Amniotic stem cell (primary cell): Measurements from ENCODE around the gene NAXD.
"Not testable (repeated sequence)": the region's sequence is repeated elsewhere in the genome, so short reads cannot be mapped to it uniquely, and the experiment has no call there.

Experiments
- DNase-seq: peaks from one replicate; lab custom pipeline; 2025; lab: John Stamatoyannopoulos, UW

The NAXD gene

DNA sequence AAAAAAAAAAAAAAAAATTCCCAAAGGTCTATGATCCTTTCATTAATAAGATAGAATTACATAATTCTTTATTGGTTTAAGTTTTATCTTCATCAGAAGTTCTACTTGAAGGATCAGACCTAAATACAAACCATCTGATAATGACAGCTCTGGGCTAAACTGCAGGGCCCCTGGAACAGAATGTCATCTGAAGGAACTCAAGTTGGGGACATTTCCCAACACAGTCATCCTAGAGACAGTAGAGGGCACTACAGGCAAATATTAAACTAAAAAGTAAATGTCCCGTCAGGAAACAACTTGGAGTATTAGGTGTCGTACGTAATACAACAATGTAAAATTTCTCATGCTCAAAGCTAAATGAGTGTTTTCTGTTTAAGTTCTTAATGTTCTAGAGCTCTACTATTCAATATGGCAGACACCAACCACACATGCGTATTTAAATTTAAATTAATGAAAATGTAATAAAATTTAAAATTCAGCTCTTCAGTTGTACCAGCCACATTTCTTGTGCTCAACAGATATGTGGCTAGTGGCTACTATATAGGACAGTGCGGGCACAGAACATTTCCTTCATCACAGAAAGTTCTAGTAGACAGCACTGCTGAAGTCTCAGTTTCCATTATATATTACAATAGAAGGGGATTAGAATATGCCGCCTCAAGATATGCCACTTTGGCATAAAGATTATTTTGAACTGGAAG lies 21.8 kb upstream of the NAXD start:
- DNase-seq, result no peak

DNA sequence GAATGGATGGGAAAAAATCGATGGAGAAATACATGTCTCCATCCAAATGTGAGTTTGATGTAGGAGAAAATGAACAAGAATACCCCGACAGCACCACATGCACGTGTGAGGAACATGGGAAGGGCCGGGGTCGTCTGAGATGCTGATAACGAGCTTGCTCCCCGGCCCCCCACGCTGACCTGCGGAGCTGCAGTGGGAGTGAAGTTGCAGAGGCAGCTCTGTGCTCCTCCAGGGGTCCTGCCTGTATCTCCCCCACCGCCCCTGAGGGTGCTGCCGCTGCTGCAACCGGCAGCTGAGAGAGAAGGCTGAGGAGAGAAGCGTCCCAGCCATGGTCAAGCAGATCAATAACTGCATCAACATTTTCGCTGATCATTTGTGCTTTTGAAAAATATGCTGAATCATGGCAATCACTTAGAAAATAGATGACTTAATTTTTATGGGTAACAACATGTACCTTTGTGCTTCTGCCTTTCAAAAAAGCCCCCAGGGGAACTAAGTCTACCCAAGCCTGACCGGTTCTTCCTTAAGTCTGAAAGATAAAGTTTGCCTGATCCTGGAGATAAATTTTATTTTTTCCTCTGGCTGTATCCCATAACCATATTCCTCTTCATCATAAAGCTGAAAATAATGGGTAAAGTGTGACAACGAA lies 18.2 kb upstream of the NAXD start:
- DNase-seq, result no peak

DNA sequence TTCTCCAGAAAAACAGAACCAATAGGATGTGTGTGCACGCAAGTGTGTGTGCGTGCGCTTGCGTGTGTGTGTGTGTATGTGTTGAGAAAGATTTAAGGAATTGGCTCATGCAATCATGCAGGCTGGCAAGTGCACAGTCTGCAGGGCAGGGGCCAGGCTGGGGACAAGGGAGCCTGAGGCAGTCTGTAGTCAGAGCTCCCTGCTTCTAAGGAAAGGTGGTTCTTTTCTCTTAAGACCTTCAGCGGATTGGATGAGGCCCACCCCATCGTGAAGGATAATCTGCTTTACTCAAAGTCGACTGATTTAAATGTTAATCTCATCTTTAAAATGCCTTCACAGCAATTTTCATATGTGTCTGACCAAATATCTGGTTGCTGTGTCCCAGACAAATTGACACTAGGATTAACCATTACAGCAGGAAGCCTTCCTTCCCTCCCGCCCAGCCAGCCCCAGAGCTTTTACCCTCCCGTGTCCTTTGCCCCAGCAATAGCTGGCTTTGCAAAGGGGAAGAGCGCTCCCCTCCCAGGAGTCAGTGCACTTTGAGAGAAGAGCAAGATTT lies 15.0 kb upstream of the NAXD start:
- no peak for DNase-seq

DNA sequence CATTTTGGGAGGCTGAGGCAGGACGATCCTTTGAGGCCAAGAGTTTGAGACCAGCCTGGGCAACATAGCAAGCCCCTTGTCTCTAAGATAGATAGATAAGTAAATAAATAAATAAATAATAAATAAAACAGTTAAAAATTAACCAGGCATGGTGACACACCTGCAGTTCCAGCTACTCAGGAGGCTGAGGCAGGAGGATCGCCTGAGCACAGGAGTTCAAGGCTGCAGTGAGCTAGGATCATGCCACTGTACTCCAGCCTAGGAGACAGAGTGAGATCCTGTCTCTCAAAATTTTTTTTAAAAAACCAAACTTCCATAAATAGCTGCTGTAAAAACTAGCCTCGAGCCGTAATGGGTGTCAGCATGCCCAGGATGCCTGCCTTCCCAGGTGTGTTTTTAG lies 14.4 kb upstream of the NAXD start:
- DNase-seq, result no peak

DNA sequence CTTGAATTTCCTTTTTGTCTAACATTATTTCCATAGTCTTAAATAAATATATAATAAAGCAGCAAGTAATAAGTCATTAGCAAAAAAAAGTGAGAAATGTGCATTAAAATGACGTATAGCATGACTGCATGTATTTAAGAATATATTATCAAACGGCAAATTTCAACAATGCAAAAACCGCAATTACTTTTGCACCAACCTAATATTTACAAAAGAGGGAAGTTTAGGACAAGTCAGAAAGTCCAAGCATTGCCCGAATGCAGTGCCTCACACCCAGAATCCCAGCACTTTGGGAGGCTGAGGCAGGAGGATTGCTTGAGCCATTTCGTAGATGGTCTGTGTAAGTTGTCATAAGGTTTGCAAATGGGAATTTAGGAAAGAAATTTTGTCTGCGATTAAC lies 10.2 kb upstream of the NAXD start:
- no peak for DNase-seq

DNA sequence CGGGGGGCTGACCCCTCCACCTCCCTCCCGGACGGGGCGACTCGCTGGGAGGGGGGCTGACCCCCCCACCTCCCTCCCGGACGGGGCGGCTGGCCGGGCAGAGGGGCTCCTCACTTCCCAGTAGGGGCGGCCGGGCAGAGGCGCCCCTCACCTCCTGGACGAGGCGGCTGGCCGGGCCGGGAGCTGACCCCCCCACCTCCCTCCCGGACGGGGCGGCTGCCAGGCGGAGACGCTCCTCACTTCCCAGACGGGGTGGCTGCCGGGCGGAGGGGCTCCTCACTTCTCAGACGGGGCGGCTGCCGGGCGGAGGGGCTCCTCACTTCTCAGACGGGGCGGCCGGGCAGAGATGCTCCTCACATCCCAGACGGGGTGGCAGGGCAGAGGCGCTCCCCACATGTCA lies 9.1 kb upstream of the NAXD start:
- not testable (repeated sequence) for DNase-seq

DNA sequence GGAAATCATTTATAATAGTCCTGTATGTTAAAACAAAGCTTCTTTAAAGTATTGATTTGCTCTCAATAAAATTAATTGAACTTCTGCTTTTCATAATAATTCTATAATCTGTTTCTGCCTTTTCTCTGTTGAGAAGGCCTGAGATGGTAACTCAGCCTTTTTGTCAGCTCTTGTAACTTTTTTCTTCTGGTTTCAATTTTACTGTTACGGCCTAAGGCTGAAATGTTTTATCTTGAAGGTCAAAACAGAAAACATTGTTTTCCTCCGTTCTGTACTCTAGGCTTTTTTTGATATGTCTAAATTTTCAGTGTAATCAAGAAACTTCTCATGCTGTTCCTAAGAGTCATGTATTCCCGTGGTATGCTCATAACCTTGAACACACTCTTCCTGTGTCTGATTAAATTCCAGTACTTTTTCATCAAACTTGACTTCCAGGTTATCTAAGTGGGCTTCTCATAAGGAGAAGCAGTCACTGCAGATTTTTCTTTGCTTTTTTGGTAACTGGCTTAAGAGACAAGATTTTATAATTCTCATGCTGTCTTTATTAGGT lies 7.6 kb upstream of the NAXD start:
- DNase-seq, result no peak

DNA sequence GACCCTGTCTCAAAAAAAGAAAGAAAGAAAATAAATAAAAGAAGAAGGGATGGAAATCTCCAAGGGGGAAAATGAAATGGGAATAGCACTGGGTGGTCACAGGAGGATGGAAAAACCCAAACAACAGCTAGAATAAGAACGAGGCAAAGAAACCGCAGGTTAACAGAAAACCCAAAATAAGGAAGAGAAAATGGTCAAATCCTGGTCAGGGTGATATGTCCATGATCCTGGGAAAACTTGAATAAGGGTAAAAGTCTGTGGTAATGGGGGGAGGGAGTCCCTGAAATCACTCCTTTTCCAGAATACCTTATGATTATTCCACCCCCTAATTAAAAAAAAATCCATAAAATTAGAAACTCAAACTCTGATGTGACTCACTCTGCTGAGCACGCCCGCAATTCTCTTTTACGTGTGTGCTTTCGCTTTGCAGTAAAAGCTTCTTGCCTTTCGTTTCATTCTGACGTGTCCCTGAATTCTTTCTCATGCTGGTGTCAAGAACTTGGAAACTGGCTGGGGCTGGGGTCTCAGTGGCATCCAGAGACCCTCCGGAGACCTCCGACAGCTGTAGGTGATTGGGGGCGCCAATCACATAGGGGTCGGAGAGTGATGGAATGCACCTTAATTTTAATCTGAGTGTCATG lies 4.3 kb upstream of the NAXD start:
- no peak for DNase-seq

DNA sequence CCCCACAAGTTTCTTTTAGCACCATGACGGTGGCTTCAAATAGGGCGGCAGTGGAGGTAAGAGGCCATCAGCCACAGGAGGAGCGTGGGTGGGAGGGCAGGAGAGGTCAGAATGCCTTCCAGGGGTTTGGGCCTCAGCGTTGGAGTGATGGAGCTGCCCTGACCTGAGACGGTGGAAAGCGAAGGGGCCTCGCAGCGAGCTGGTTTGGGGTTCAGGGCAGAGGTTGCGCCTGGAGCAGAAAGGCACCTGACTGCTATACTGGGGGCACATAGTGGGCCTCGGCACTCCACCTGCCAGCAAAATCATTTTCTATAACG lies 382 bp upstream of the NAXD start:
- DNase-seq, result no peak

DNA sequence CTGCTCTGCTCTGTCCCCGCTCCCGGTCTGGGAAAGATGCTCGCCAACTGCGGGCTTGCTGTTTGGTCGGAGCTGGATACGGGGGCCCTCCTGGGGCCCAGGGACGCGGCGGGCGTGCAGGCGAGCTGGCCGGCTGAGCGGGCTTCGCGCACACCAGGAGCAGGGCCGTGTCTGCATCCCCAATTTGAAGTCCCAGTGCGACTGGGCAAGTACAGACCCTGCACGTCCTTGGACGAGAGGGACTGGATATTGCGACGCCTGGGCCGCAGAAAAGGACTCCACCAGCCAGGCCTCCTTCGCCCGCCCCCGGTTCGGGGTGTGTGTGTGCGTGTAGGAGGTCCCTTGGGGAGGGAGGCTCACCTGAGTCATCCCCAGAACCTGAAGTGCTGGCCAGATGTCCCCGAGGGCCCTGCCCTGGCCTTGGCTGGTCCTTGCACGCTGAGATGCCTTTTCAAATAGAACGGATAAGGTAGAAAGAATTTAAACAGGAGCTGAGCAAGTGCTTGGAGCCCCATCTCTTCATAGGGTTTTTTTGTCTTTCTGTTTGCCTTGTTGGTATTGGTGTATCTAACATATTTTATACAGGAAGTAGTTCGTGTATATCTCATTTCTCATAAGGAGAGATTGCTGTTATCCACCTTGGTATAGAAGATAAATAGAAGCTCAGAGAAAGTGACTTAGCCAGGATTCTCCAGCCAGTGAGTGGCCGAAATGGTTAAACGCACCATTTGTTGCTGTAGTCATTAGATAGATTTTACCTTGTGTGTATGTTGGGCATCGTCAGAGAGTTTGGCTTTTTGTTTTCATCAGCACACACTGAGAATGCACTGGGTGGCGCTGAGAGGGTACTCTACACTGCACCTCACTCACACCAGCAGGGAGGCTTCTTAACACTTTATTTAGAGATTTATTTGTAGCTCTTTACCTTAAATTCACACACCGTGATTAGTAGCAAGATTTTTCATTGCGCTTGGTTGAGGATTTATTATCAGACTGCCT lies 1.1 kb downstream of the NAXD start:
- no peak for DNase-seq

DNA sequence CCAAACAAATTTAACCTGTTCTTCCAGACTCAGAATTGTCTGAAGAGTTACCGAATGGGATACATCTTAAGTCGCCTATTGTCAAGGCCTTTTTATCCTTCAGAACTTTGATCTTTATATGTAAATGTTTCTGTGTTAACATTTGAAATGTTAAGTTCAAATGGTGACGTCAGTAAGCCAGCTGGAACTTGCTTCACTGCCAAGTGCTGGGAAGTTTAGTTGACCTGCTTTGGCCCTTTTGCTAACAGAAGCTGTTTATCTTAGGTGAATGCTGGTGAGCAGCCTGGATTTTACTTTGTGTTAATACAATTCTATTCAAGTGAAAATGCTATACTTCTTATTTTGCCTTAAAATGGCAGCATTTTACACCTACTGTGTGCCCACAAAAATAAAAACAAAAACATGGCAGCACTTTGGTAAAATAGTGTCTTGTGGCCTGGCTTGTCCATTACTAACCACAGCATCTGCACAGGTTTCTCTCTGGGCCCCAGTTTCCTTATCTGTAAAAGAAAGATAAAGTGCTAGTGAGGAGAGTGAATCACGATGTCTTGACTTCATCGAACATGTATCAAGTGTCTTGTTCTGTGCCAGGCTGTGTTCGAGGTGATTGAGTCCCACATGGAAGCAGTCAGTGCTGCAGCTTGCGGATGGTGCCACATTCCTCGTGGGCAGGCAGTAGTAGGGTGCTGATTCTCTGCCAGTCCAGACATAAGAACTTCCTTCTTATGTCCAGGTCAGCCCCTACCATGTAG lies 2.2 kb downstream of the NAXD start:
- no peak for DNase-seq

DNA sequence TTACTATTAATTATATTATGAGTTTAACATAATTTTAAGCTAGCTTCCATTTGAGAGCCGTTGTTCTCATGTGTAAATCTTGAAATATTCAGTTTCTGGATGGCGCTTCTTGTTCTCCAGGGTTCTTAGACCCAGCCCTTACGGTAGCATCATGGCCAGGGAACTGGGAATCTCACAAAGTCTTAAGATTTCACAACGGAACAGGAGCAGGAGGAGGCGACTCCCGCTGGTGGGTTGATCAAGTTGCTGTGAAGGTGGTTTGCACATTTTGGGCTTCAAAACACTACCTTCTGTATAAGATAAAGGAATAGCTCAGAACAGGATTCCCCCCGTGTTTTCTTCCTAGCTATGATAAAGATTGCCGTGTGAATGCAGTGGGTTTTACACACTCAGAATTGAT lies 2.8 kb downstream of the NAXD start:
- DNase-seq, result no peak

DNA sequence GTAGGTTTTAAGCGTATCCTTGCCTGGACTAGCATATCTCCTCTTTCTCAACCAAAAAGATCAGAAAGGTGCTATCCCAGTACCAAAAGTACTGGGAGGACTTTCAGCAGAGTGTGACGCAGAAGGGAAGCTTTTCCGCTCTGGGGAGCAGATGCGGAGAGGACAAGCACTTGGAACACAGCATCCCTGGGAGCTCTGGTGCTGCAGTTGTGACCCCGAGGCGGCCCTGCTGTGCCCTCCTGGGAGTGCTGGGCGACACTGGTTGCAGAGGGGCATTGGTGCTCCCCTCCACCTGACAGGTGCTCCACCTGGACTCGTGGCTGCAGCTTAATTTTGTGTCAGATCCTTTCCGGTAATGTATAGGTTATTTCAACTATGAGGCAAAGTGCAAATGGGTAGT lies 3.4 kb downstream of the NAXD start:
- no peak for DNase-seq

DNA sequence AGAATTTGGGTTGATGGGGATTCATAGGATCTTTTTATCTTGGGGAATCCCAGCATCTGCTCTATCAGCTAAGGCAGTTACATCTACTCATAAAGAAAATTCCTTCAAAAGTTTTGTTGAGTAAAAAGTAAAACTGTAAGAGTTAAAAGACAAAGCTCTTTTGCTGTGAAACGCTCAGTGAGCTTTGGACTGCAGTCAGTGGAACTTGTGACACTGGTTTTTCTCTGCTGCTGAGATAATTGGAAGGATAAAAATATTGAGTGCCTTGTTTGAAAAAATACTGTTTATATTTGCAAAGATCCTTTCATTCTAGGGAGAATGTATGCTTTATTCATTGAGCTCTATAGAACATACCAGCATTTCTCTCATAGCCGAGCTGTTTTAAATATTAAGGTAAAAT lies 5.3 kb downstream of the NAXD start:
- no peak for DNase-seq

DNA sequence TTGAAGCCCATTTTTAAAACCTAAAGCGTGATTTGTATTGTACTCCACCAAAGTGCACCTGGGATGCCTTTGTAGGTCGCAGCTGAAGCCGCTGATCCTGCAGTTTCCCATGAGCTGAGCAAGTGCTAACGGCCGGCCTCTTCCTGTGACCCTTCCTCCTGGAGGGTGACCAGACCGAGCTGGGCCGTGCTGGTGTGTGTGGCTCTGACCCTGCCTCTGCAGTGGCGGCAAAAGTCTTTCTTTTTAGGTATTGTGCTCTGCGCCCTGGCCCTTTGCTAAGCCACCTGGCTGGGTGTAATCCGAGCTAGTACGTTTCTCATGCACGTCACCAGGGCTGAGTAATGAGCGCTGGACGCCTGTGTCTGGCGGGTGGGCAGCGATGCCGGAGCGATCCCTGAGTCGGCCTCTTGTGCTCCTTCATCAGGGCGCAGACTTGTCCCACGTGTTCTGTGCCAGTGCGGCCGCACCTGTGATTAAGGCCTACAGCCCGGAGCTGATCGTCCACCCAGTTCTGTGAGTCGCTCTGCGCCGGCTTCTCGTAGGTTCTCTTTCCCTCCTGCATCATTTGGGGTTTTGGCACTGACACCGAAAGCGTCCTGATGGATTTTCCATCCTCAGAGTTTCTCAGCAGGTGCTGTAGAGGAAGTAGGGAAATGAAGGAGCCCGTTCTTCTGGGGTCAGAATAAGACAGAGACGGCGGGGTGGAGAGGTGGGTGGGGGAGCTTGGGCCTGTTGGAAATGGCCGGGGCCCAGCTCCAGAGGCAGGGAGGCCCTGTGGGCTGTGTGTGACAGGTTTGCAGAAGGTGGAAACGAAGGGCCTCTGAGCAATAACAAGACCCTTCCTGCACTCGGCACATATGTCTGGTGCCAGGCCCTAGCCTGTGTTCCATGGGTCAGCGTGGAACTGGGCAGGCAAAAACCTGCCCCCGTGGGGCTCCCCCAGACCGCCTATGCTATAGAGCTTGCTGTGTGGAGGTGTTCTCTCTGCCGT lies 9.7 kb downstream of the NAXD start:
- no peak for DNase-seq

DNA sequence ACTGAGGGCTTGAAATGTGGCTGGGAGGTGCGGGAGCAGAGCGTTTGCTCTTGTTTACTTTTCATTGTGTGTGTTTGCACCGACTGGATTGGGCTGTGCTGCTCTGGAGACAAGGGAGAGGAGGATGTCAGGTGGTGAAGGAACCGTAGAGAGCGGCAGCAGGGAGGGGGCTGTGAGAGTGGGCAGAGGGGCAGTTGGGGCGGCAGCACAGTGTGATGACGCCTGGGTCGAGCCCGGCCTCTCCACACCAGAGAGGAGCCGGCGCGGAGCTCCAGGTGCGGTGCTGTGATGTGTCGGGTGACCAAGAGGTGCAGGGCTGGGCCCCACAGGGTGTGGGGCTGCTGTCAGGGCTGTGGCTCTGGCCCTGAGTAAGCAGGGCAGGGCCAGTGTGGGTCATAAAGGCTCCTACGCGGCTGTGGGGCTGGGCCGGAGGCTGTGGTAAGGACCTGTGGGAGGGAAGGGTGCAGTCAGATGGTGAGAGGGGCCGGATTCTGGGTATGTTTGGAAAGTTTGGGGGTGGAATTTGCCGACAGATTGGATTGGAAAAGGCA lies 10.5 kb downstream of the NAXD start:
- no peak for DNase-seq

DNA sequence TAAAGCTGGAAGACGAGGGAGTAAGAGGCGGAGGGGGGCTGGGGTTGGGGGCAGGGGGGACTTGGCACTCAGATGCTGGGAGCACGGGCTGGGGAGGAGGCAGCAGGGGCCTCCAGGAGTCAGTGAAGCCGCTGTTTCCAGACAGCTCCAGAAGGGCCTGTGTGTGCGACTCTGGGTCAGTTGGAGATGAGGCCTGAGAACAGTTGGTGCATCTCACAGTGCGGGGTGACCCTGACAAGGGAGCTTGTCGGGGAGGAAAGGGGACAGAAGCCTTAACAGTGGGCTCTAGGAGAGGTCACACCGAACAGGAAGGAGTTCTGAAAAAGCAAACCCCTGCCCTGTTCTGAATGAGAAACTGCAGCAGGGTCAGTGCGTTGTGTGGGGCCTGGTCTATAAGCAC lies 11.2 kb downstream of the NAXD start:
- DNase-seq, result no peak

DNA sequence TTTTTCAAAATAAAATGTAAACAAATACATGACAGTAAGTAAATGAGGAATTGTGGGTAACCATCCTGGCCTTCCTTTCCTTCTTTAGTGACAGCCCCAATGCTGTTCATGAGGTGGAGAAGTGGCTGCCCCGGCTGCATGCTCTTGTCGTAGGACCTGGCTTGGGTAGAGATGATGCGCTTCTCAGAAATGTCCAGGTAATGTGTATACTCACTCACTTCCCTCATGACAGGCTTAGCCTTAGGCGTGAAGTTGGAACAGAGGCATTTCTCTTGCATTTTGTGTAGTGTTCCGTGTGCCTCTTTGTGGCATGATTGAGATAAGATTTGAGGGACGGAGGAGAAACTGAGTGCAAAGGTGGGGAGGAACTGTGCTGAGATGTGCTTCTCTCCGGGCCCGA lies 12.0 kb downstream of the NAXD start:
- DNase-seq, result no peak

DNA sequence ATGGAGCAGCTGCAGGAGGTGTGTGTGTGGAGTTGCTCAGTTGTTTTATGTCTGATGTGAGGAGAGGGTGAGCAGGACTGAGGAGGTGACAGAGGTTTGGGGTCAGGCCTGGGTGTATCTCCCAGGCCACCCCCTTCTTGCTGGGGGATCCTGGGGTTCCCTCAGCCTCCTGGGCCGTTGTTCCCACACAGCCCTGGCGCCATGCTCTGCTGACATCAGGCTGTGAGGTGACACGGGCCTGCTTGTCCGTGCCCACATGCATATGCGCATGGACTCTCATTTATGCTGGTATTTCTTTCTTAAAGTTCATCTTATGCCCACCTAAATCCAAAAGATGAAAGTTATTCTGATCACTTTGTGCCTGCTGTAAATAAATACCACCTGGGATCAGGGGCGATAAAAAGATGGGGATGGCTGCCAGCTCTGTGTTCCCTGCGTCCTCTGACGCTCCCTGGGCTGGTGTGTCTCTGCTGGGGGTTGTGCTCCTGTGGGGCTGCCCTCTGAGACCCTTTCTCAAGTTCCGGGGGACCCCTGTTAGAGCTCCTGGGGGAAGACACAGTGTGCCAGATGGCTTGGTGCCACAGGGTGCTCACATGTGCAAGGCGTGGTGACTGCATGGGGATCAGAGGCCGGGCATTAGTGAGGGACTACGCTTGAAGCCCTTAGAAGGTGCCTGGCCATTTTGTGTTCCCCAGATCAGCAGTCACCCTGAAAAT lies 12.6 kb downstream of the NAXD start:
- DNase-seq, result no peak
